HG02763 (cell line): ENCODE data around the gene EIF5A2.
"Not testable (repeated sequence)": the region's sequence is repeated elsewhere in the genome, so short reads cannot be mapped to it uniquely, and the experiment has no call there.

Source experiments
- ATAC-seq: cut with Tn5 transposase; IDR thresholded peaks from one replicate; pipeline ENCODE4 v1.9.1; 2021; ENCODE audit warnings: mild to moderate bottlenecking, moderate library complexity; ENCODE audit not compliant: unreplicated experiment

EIF5A2 gene

GRCh38 chr3:170897199-170897598, 11.2 kb downstream of the EIF5A2 start:
- not testable (repeated sequence) for ATAC-seq

DNA sequence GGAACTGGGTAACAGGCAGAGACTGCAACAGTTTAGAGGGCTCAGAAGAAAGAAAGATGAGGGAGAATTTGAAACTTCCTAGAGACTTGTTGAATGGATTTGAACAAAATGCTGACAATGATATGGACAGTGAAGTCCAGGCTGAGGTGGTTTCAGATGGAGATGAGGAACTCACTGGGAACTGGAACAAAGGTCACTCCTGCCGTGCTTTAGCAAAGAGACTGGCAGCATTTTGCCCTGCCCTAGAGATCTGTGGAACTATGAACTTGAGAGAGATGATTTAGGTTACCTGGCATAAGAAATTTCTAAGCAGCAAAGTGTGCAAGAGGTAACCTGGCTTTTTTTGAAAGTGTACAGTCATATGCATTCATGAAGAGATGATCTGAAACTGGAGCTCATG, 11.7 kb downstream of the EIF5A2 start:
- ATAC-seq: no peak

- ATAC-seq: not testable (repeated sequence)
Measured at GRCh38 chr3:170896333-170896732, 12.1 kb downstream of the EIF5A2 start.

DNA sequence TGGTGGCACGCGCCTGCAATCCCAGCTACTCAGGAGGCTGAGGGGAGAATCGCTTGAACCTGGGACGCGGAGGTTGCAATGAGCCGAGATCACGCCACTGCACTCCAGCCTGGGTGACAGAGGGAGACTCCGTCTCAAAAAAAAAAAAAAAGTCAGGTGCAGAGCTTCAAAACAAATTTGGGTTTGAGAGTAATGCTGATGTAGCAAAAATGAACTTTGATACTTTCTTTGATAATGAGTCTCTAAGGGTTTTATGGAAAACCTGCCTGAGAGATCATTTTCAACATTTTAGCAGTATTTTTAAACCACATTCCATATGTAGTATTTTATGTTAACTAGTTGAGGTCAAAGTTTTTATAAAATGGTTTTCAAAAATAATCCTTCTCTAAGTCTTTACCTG, 14.5 kb downstream of the EIF5A2 start:
- no peak for ATAC-seq

GRCh38 chr3:170889630-170890029, 18.8 kb downstream of the EIF5A2 start:
- ATAC-seq: no peak

DNA sequence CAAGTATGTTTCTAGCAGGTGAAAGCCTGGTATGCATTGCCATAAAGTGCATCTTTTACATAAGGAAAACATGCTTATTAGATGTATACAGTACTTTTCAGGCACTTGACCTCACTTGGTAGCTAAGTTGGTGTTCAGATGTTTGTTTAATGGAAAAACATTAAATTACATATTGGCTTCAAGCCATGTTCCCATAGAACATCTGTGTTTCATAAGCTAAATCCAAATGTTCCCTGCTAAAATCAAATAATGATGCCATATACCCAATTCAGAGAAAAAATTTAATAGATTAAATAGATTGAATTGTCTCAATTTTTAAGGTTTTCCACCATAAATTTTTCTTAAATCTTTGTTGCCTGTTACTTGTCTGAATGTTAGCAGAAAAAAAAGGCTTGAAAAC, 19.3 kb downstream of the EIF5A2 start:
- ATAC-seq: no peak

DNA sequence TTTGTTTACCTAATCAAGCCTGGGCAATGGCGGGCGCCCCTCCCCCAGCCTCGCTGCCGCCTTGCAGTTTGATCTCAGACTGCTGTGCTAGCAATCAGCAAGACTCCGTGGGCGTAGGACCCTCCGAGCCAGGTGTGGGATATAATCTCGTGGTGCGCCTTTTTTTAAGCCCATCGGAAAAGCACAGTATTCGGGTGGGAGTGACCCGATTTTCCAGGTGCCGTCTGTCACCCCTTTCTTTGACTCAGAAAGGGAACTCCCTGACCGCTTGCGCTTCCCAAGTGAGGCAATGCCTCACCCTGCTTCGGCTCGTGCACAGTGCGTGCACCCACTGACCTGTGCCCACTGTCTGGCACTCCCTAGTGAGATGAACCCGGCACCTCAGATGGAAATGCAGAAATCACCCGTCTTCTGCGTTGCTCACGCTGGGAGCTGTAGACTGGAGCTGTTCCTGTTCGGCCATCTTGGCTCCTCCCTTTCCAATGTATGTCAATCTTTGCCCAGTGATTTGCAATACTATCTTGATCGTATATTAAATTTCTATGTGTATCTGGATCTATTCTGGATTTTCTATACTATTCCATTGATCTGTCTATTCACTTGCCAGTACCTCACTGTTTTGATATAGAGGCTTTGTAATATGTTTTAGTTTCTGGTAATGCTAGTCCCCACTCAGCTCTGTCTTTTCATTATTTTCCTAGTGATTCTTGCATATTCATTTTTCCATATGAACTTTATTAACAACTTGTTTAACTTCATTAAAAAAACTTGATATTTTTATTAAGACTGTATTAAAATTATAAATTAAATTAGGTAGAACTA, 24.1 kb downstream of the EIF5A2 start:
- ATAC-seq: not testable (repeated sequence)

DNA sequence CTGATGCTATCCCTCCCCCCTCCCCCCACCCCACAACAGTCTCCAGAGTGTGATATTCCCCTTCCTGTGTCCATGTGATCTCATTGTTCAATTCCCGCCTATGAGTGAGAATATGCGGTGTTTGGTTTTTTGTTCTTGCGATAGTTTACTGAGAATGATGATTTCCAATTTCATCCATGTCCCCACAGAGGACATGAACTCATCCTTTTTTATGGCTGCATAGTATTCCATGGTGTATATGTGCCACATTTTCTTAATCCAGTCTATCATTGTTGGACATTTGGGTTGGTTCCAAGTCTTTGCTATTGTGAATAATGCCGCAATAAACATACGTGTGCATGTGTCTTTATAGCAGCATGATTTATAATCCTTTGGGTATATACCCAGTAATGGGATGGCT, 29.7 kb downstream of the EIF5A2 start:
- not testable (repeated sequence) for ATAC-seq

DNA sequence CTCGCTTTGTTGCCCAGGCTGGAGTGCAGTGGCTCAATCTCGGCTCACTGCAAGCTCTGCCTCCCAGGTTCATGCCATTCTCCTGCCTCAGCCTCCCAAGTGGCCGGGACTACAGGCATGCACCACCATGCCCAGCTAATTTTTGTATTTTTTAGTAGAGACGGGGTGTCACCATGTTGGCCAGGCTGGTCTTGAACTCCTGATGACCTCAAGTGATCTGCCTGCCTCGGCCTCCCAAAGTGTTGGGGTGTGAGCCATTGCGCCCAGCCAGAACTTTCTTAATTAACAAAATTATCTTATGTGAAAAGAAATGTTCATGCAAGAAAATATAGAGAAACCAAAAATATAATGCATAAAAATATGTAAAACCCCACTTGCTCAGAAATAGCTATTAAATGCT, 31.1 kb downstream of the EIF5A2 start:
- not testable (repeated sequence) for ATAC-seq

DNA sequence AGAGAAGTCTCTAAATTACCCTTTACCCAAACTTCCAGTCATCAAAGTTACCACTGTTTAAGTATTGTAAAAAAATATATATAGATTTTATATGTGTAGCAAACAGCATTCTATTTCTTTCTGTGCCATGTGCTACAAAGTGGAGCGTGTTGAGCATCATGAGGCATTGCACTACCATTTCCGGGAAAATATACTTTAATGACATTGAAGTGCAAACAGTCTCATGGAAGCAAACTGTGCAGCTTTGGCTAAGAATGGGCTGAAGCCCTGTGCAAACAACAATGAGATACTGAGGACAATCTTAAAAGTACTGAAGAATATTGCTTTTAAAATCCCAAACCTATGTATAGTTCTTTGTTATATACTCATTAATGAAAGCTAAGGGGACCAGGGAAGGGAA, 31.9 kb downstream of the EIF5A2 start:
- no peak for ATAC-seq

DNA sequence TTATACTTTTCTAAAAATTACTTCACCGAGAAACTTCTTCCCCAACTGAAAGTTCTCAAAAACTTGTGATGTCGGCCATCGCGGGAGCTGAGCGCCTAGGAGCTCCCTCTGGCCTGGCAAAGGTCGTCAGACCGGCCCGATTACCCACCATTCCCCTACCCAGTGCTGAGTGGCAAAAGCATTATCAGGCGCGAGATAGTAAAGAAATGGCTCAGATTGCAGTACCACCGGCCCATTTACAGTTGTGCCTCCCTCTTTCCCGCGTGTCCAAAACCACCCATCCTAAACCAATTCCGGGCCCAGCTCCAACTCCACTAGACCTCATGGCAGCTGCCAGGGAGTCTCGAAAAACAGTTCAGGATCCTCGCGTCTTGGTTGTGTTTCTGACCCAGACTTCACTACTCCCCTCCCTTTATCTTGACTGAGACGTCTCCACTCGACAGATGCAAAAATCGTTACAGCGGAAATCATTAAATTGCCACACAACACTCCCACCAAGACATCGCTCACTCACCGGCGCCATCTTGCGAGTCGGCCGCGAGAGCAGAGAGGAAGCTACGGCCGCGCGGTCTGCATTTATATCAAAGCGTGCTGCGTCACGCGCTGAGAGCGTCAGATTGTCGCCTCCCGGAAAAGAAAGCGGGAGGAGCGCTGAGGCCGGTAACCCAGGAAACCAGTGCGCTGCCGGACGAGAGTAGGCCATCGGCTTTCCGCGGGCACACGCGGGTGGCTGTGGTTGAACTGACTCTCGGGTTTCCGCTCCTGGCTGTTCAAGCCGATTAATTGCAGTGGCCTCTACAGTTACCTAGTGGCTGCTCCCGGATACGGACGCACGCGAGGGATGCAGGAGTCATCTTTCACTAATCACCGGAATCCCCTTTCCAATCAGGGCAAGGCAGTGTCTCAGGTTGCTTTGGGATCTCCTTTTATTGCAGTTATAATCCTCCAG, 38.5 kb downstream of the EIF5A2 start, which contains the start of gene RPL22L1:
Gene RPL22L1, minus strand, starts transcription at position 551 of the 949 bp plus-strand sequence. Its CDS starts 28 bp downstream, at position 523.
- peak; percentile 97 for ATAC-seq

DNA sequence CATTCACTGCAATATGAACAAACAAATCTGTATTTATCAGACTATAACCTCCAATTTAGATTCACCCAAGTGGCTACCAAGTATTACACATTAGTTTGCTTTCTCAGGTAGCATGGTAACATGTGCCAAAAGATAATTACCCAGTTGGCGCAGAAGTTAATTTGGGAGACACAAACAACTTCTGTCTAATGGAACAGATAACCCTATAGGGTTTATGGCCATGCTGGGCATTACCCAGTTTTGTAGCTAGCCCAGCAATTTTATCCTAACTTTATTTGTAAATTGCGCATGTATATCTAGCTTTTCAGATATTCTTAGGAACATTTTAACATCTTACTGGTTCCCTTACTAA, 39.2 kb downstream of the EIF5A2 start:
- no peak for ATAC-seq

DNA sequence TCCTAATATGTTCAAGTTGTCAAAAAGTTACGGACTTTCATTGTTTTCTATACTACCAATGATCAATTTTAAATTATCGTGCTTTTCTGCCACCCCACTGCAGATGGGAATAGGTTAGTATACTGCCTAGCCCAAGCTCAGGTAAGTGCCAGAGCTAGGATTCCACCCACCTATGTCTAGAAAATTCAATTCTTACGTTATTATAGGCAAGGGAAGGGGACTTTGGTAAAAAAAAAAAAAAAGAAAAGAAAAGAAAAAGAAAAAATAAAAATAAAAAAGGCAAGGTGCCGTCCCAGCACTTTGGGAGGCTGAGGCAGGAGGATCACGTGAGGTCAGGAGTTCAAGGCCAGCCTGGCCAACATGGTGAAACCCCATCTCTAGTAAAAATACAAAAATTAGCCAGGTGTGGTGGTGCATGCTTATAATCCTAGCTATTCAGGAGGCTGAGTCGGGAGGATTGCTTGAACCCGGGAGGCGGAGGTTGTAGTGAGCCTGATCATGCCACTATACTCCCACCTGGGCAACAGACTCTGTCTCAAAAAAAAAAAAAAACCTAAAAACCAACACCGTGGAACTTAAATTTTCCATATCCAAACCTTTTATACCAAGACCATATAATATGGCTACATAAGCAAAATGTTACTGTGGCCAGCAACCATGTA, 39.7 kb downstream of the EIF5A2 start:
- ATAC-seq: no peak

GRCh38 chr3:170867143-170867937, 41.1 kb downstream of the EIF5A2 start:
- no peak for ATAC-seq

- ATAC-seq: no peak
Measured at GRCh38 chr3:170866499-170866898, 41.9 kb downstream of the EIF5A2 start.

DNA sequence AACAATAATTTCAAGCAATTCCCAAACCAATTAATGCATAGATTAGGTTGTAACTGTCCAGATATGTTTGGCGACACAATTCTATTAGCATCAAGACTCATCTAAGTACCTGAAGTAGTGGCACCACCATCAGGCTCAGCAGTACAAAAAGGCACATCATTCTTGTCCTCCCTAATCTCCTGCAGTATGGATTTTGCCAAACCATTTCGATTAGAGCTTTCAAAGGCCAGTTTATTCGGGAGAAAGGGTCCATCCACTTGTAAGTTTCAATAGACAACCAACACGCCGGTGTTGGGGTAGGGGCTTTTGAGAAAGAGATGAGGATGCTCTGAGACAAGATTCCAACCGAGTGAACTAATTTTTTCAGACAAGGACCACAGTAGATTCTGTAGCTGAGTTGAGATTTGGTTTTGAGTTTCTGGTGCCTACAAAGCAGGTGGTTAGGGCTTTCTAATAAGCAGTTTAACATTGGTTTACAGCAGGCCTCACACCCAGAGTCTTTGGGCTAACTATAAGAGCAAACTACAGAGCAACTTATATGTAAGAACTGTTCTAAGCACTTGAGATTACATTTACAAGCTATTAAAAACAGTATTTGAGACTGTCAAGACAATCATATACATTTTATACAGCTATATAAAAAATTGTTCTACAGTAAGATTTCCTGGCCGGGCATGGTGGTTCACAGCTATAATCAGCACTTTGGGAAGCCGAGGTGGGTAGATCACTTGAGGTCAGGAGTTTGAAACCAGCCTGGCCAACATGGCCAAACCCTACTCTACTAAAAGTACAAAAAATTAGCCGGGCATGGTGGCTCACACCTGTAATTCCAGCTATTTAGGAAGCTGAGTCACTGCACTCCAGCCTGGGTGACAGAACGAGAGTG, 43.0 kb downstream of the EIF5A2 start:
- no peak for ATAC-seq

DNA sequence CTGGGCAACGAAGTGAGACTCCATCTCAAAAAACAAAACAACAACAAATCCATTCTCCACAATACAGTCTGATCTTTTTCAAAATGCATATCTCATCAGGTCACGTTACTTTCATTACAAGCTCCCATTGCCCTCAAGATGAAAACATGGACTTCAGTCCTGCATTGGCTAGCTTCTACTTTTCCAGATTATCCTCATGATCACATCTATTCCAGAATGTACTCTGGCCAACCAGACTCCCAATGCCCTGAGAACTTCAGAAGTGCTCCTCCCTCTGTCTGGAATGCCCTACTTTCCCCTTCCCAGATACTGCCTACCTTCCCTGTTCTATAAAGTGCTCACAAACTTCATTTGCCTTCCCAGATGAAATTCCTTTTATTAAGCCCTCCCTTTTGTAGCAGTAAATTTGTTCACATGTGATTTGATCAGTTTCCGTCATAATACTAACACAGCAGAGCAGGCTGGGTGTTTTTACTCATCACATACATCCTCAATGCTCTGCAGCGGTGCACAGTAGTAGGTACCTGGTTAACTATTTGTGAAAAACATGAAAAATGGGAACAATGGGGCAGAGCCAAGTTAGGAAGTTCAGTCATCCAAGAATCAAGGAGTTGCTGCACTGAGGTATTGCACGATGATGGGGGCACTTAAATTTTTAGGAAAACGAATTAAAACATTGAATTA, 43.8 kb downstream of the EIF5A2 start:
- no peak for ATAC-seq

GRCh38 chr3:170863816-170864215, 44.6 kb downstream of the EIF5A2 start:
- no peak for ATAC-seq
